ENCODE data around the gene COA3.

DNA sequence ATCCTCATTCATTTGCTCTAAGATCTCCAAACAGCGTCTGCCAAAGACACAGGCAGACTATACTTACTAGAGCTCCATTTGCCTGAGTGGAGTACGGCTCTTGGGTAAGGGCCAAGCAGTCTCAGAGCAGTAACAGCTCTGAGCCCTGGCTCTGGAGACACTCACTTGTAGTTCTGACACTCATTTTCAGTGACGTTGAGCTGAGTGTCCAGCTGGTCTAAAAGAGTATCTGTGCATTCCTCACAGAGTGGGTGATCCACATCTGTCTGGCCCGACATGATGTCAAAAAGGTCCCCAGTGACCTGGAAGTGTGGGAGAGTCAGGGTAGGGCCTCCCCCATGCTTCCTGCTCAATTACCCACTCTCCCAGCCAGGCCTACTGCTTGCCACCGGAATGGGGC lies 19.9 kb upstream of the COA3 start:
- no peak for TF ChIP-seq SNAI2 (CRISPR knock-in tag; IDR thresholded peaks at IDR 0.05)
- TF ChIP-seq OSR1 (CRISPR knock-in tag; IDR thresholded peaks at IDR 0.05) = no peak
- no peak for TF ChIP-seq ISL1 (CRISPR knock-in tag; IDR thresholded peaks at IDR 0.05)
- no peak for TF ChIP-seq BACH2 (CRISPR knock-in tag; IDR thresholded peaks at IDR 0.05; ENCODE audit: borderline replicate concordance)
